ENCODE measurements around the gene DOHH.
"Not testable (repeated sequence)": the region's sequence is repeated elsewhere in the genome, so short reads cannot be mapped to it uniquely, and the experiment has no call there.

The DOHH gene

GRCh38 chr19:3533563-3534216, 33.2 kb upstream of the DOHH start:
- Mint-ChIP-seq H3K27me3 (ENCODE audit: low read depth, poor library complexity) (no peaks in the 10 kb centered on the region), H3K4me3 (no peak overlapping the region), H3K9me3 (no peaks in the 10 kb centered on the region), H3K36me3 (ENCODE audit: low read depth) (peaks cover 13% of the 10 kb centered on the region), H3K4me1 (no peaks in the 10 kb centered on the region), H3K27ac (no peak overlapping the region)
- no peak for DNase-seq
- TF ChIP-seq CTCF (IDR thresholded peaks at IDR 0.05), result no peak

- H3K4me3 Mint-ChIP-seq, result no peak overlapping the region
- no peaks in the 10 kb centered on the region for H3K27me3 Mint-ChIP-seq (ENCODE audit: low read depth, poor library complexity)
These were observed 32.6 kb upstream of the DOHH start for GRCh38 chr19:3533033-3533432.

GRCh38 chr19:3532154-3532786, 31.8 kb upstream of the DOHH start:
- Mint-ChIP-seq H3K27me3 (ENCODE audit: low read depth, poor library complexity) (no peaks in the 10 kb centered on the region), H3K9me3 (no peaks in the 10 kb centered on the region), H3K36me3 (ENCODE audit: low read depth) (peaks cover 13% of the 10 kb centered on the region), H3K4me1 (no peaks in the 10 kb centered on the region), H3K4me3 (no peak overlapping the region), H3K27ac (no peak overlapping the region)
- no peak for TF ChIP-seq CTCF (IDR thresholded peaks at IDR 0.05)
- DNase-seq, result no peak

More at GRCh38 chr19:3533033-3533432, 32.6 kb upstream of the DOHH start:
- Mint-ChIP-seq H3K27ac (no peak overlapping the region), H3K36me3 (ENCODE audit: low read depth) (peaks cover 13% of the 10 kb centered on the region), H3K9me3 (no peaks in the 10 kb centered on the region), H3K4me1 (no peaks in the 10 kb centered on the region)
- DNase-seq, result no peak
- TF ChIP-seq CTCF (IDR thresholded peaks at IDR 0.05), result no peak

GRCh38 chr19:3531716-3532115, 31.2 kb upstream of the DOHH start:
- DNase-seq, result no peak
- Mint-ChIP-seq H3K4me1 (no peaks in the 10 kb centered on the region), H3K4me3 (no peak overlapping the region), H3K27ac (no peak overlapping the region), H3K36me3 (ENCODE audit: low read depth) (peaks cover 13% of the 10 kb centered on the region), H3K27me3 (ENCODE audit: low read depth, poor library complexity) (no peaks in the 10 kb centered on the region), H3K9me3 (no peaks in the 10 kb centered on the region)
- no peak for TF ChIP-seq CTCF (IDR thresholded peaks at IDR 0.05)

- no peaks in the 10 kb centered on the region for H3K9me3 Mint-ChIP-seq
- H3K36me3 Mint-ChIP-seq (ENCODE audit: low read depth), result peaks cover 13% of the 10 kb centered on the region
- TF ChIP-seq CTCF (IDR thresholded peaks at IDR 0.05), result no peak
- H3K27me3 Mint-ChIP-seq (ENCODE audit: low read depth, poor library complexity), result no peaks in the 10 kb centered on the region
- DNase-seq, result no peak
- H3K4me3 Mint-ChIP-seq, result no peak overlapping the region
- H3K4me1 Mint-ChIP-seq, result no peaks in the 10 kb centered on the region
- no peak overlapping the region for H3K27ac Mint-ChIP-seq
These were observed 29.9 kb upstream of the DOHH start for GRCh38 chr19:3530389-3530788.

- not testable (repeated sequence) for H3K9me3 Mint-ChIP-seq; H3K36me3 Mint-ChIP-seq (ENCODE audit: low read depth); H3K4me1 Mint-ChIP-seq; H3K27ac Mint-ChIP-seq; H3K27me3 Mint-ChIP-seq (ENCODE audit: low read depth, poor library complexity); DNase-seq; H3K4me3 Mint-ChIP-seq
These were observed 28.8 kb upstream of the DOHH start for GRCh38 chr19:3529299-3529698.

Measured in nephron progenitor cell (in vitro differentiated cells).